Measurements from ENCODE around the gene ZNF140. TPM values are rescaled to one million over a fixed set of nuclear protein-coding genes. Genes with fewer than 3 reads are reported as not detected.

Gene ZNF140
- total RNA-seq, 1 donor from 2014 or later, result 26.5 TPM

GRCh38 chr12:133130808-133131128 lies 50.0 kb downstream of the ZNF140 start:
- no peaks in the 10 kb centered on the region for H3K27me3 Mint-ChIP-seq (ENCODE audit: low read depth)
- peaks cover 69% of the 10 kb centered on the region for H3K36me3 Mint-ChIP-seq
- peak overlapping the region; percentile 96 for H3K4me3 Mint-ChIP-seq
- peaks cover 14% of the 10 kb centered on the region for H3K4me1 Mint-ChIP-seq
- TF ChIP-seq CTCF (IDR thresholded peaks at IDR 0.05; ENCODE audit: unreplicated experiment), result no peak
- peak overlapping the region; percentile 100 for H3K27ac Mint-ChIP-seq
- peaks cover 51% of the 10 kb centered on the region for H3K9me3 Mint-ChIP-seq
- DNase-seq (ENCODE audit: low spot score in 2 of 2, unreplicated experiment in 2 of 2), result peak in 1 of 2 experiments; percentile 52

GRCh38 chr12:133135747-133136146 lies 55.0 kb downstream of the ZNF140 start:
- no peak for TF ChIP-seq CTCF (IDR thresholded peaks at IDR 0.05; ENCODE audit: unreplicated experiment)
- Mint-ChIP-seq H3K4me3 (no peak overlapping the region), H3K9me3 (peaks cover 77% of the 10 kb centered on the region), H3K4me1 (peaks cover 9% of the 10 kb centered on the region), H3K27me3 (ENCODE audit: low read depth) (no peaks in the 10 kb centered on the region), H3K36me3 (peaks cover 87% of the 10 kb centered on the region), H3K27ac (no peak overlapping the region)
- DNase-seq (ENCODE audit: low spot score in 2 of 2, unreplicated experiment in 2 of 2), result no peak

DNA sequence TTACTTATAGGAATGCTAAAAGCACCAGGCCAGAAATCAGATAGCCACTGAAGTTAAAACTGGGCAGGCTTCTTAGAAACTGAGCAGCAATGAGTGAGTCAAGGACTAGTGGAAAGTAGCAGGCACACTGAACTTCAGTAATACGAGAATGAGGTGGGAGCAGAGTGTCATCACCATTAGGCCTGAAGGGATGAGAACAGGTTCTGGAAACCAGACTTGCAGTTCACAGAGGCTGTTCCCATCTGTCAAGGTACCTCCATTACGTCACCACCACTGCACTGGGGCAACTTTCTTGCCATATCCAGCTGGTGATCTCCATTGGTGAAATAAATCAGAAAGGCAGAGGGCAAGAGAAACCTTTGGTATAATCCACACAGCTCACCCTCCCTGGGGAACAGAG lies 65.3 kb downstream of the ZNF140 start:
- DNase-seq (ENCODE audit: low spot score in 2 of 2, unreplicated experiment in 2 of 2), result no peak
- no peaks in the 10 kb centered on the region for H3K4me1 Mint-ChIP-seq
- TF ChIP-seq CTCF (IDR thresholded peaks at IDR 0.05; ENCODE audit: unreplicated experiment), result no peak
- H3K27ac Mint-ChIP-seq, result no peak overlapping the region
- peaks cover 67% of the 10 kb centered on the region for H3K9me3 Mint-ChIP-seq
- H3K27me3 Mint-ChIP-seq (ENCODE audit: low read depth), result no peaks in the 10 kb centered on the region
- no peak overlapping the region for H3K4me3 Mint-ChIP-seq
- peaks cover 86% of the 10 kb centered on the region for H3K36me3 Mint-ChIP-seq

DNA sequence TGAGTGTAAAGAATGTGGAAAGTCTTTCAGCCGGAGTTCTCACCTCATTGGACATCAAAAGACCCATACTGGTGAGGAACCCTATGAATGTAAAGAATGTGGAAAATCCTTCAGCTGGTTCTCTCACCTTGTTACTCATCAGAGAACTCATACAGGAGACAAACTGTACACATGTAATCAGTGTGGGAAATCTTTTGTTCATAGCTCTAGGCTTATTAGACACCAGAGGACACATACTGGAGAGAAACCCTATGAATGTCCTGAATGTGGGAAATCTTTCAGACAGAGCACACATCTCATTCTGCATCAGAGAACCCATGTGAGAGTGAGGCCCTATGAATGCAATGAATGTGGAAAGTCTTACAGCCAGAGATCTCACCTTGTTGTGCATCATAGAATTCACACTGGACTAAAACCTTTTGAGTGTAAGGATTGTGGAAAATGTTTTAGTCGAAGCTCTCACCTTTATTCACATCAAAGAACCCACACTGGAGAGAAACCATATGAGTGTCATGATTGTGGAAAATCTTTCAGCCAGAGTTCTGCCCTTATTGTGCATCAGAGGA lies 75.5 kb downstream of the ZNF140 start:
- peaks cover 86% of the 10 kb centered on the region for H3K9me3 Mint-ChIP-seq
- H3K27me3 Mint-ChIP-seq (ENCODE audit: low read depth), result no peaks in the 10 kb centered on the region
- DNase-seq (ENCODE audit: low spot score in 2 of 2, unreplicated experiment in 2 of 2), result no peak
- no peak for TF ChIP-seq CTCF (IDR thresholded peaks at IDR 0.05; ENCODE audit: unreplicated experiment)
- H3K4me1 Mint-ChIP-seq, result no peaks in the 10 kb centered on the region
- H3K27ac Mint-ChIP-seq, result no peak overlapping the region
- H3K36me3 Mint-ChIP-seq, result peaks cover 87% of the 10 kb centered on the region
- H3K4me3 Mint-ChIP-seq, result no peak overlapping the region

Other genes with a start within 250 kb of the ZNF140 start
- 41.3 to 52.9 TPM (median 47.7 TPM) in 3 replicates for gene CHFR, start 193.3 kb upstream of the ZNF140 start, total RNA-seq
- gene ZNF605, start 124.6 kb upstream of the ZNF140 start, total RNA-seq, result 31.3 to 33.5 TPM (median 31.3 TPM) in 3 replicates
- 21.0 to 23.9 TPM (median 21.7 TPM) in 3 replicates for gene ZNF26, start 94.6 kb upstream of the ZNF140 start, total RNA-seq
- 95.9 to 101 TPM (median 96.1 TPM) in 3 replicates for gene ZNF84, start 43.4 kb upstream of the ZNF140 start, total RNA-seq
- 5.6 to 6.2 TPM (median 5.8 TPM) in 3 replicates for gene ZNF891, start 49.4 kb downstream of the ZNF140 start, total RNA-seq
- 26.0 to 30.6 TPM (median 27.6 TPM) in 3 replicates for gene ZNF10, start 49.7 kb downstream of the ZNF140 start, total RNA-seq
- 30.3 to 34.9 TPM (median 33.7 TPM) in 3 replicates for gene ZNF268, start 100.6 kb downstream of the ZNF140 start, total RNA-seq
- gene ANHX, start 155.0 kb downstream of the ZNF140 start, total RNA-seq, result not detected in 3 replicates